ENCODE measurements around the gene GTSE1. TPM values are rescaled to one million over a fixed set of nuclear protein-coding genes. Genes with fewer than 3 reads are reported as not detected.

Gene GTSE1, protein sequence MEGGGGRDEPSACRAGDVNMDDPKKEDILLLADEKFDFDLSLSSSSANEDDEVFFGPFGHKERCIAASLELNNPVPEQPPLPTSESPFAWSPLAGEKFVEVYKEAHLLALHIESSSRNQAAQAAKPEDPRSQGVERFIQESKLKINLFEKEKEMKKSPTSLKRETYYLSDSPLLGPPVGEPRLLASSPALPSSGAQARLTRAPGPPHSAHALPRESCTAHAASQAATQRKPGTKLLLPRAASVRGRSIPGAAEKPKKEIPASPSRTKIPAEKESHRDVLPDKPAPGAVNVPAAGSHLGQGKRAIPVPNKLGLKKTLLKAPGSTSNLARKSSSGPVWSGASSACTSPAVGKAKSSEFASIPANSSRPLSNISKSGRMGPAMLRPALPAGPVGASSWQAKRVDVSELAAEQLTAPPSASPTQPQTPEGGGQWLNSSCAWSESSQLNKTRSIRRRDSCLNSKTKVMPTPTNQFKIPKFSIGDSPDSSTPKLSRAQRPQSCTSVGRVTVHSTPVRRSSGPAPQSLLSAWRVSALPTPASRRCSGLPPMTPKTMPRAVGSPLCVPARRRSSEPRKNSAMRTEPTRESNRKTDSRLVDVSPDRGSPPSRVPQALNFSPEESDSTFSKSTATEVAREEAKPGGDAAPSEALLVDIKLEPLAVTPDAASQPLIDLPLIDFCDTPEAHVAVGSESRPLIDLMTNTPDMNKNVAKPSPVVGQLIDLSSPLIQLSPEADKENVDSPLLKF
- total RNA-seq (2021) (87.3 and 88.1 TPM in 2 replicates), Bru-seq, nascent RNA (percentile 79 among the genes with signal in this experiment), BruChase-seq, experiment 1, labeled RNA remaining after a 2-hour chase (percentile 84 among the genes with signal in this experiment), BruChase-seq, experiment 2, labeled RNA remaining after a 6-hour chase (percentile 89 among the genes with signal in this experiment)
- long read RNA-seq, transcript GTSE1-201 (12 exons, 3,112 nt), result major isoform, 43 of 123 reads
- long read RNA-seq, partial matches to known transcripts, result 55 of 123 reads
- long read RNA-seq, other reads (novel, unspliced or antisense), result 25 of 123 reads

GRCh38 chr22:46296257-46297150 lies at the start of gene GTSE1:
Gene GTSE1 (plus strand): TSS chr22:46296870. CDS start chr22:46297401, 531 bp downstream.
- peak within 1 kb of the TSS; percentile 86 for H3K27ac ChIP-seq (ENCODE audit: low read depth, low read length, poor library complexity, severe bottlenecking)
- peaks cover 28% of the 10 kb centered on the region for H3K4me1 ChIP-seq (ENCODE audit: insufficient read depth, low read length, poor library complexity, severe bottlenecking)
- H3K4me3 ChIP-seq (ENCODE audit: low read depth, low read length, poor library complexity, severe bottlenecking), result peak within 1 kb of the TSS; percentile 79
- POLR2A ChIA-PET (ENCODE audit: low non-redundant PET), result no interaction called here
- intact Hi-C loops (cut with micrococcal nuclease; ENCODE audit: unreplicated experiment), result loop anchor here (1.0 to 2.0 kb wide), 2 partner anchors 46 to 174 kb away; partner anchors contain the start of gene CDPF1
- CTCF ChIA-PET, result interaction anchor here (1.0 kb wide), 1 partner anchor 174 kb away, joined by 4 read pairs; no protein-coding TSS in a partner anchor
- BruUV-seq (replicated peaks), result no TSS peak
- no peaks in the 10 kb centered on the region for H3K9me3 ChIP-seq (ENCODE audit: low read depth, low read length, poor library complexity, severe bottlenecking)
- H3K36me3 ChIP-seq (ENCODE audit: insufficient read depth, low read length, poor library complexity, severe bottlenecking), result peaks cover 28% of the 10 kb centered on the region
- no peaks in the 10 kb centered on the region for H3K27me3 ChIP-seq (replicated peaks; ENCODE audit: insufficient read depth, low read depth, low read length, poor library complexity)
- no peak for TF ChIP-seq EZH2 (IDR thresholded peaks at IDR 0.05; ENCODE audit: borderline replicate concordance, low read depth, low read length, poor library complexity, severe bottlenecking)
- TF ChIP-seq CTCF (conservative IDR thresholded peaks at IDR 0.05; ENCODE audit: low read depth, low read length), result peak; percentile 39
- DNase-seq (ENCODE audit: low spot score), result peak; percentile 99

DNA sequence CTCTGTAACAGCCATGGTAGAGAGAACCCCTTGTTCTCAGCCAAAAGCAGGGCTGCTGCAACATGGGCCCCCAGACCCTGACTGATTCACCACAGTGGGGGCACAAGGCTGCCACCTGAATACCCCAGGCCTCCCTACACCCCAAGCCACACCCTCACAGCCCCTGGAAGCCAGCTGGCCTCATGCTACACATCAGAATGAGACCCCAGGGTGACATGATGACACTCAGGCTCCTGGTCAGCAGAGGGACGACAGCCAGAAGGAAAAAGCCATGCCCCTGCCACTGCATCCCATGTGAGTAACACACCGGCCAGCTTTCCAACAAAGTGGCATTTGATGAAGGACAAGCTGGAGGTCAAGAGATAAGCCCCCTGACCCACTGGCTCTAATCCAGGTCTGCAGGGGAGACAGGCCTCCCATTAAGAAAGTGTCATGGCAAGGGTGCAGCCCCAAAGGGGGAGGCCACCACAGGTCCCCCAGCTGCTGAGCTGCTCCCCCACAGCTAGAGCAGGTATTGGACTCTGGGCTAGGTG lies 49.2 kb upstream of the GTSE1 start:
- no peak for TF ChIP-seq CTCF (conservative IDR thresholded peaks at IDR 0.05; ENCODE audit: low read depth, low read length)
- TF ChIP-seq EZH2 (IDR thresholded peaks at IDR 0.05; ENCODE audit: borderline replicate concordance, low read depth, low read length, poor library complexity, severe bottlenecking), result no peak
- no peak overlapping the region for H3K27ac ChIP-seq (ENCODE audit: low read depth, low read length, poor library complexity, severe bottlenecking)
- H3K4me3 ChIP-seq (ENCODE audit: low read depth, low read length, poor library complexity, severe bottlenecking), result no peak overlapping the region
- H3K27me3 ChIP-seq (replicated peaks; ENCODE audit: insufficient read depth, low read depth, low read length, poor library complexity), result no peaks in the 10 kb centered on the region
- ChIA-PET CTCF (no interaction called here), POLR2A (ENCODE audit: low non-redundant PET) (no interaction called here)
- no peaks in the 10 kb centered on the region for H3K9me3 ChIP-seq (ENCODE audit: low read depth, low read length, poor library complexity, severe bottlenecking)
- H3K4me1 ChIP-seq (ENCODE audit: insufficient read depth, low read length, poor library complexity, severe bottlenecking), result peaks cover 17% of the 10 kb centered on the region
- H3K36me3 ChIP-seq (ENCODE audit: insufficient read depth, low read length, poor library complexity, severe bottlenecking), result peaks cover 3% of the 10 kb centered on the region
- no peak for DNase-seq (ENCODE audit: low spot score)
- intact Hi-C loops (cut with micrococcal nuclease; ENCODE audit: unreplicated experiment), result no loop called here
- BruUV-seq (replicated peaks), result no TSS peak

Measured in A673 (cell line).